ENCODE results near the gene SLC29A2.
A peak's percentile ranks its signal among the peaks of the same experiment; 100 is the strongest.

SLC29A2 gene

DNA sequence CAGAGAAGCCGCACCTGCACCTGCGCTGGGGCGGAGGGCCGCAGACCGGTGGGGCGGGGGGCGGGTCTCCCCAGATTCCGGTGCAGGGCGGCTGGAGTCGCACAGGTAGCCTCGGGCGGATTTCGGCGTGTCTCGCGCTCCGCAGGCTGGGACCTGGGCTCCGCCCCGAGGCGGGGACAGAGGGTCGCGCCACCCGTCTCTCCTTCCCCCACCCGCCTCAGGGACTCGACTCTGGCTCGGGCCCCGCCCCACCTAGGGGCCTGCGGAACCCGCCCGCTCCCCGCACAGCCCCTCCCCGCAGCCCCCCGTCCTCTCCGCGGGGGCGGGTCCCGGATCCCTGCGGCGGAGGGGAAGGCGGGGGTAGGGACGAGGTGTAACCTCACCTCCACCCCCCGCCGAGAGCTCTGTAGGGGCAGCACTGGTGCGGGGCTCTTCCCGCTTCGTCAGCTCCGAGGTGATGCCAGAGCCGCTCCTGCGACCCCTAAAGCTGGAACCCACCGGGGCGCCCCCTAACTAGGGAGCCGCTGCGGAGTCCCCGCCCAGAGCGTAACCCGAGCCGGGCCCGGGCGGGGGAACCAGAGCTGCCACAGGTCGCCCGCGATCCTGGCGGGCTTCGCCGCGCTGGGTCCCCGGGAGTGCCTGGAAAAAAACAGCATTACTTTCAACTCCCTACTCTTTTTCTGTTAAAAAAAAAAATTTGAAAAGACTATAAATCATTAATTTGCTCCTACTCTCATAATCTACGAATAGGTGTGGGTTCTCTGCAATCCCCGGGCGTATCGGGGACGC is at the start of gene SLC29A2:
TSS of gene SLC29A2 (minus strand) at position 134 of the 789 bp plus-strand sequence. CDS start 169 bp downstream, outside the sequence.
- DNase-seq (ENCODE audit: low spot score): peak; percentile 76

DNA sequence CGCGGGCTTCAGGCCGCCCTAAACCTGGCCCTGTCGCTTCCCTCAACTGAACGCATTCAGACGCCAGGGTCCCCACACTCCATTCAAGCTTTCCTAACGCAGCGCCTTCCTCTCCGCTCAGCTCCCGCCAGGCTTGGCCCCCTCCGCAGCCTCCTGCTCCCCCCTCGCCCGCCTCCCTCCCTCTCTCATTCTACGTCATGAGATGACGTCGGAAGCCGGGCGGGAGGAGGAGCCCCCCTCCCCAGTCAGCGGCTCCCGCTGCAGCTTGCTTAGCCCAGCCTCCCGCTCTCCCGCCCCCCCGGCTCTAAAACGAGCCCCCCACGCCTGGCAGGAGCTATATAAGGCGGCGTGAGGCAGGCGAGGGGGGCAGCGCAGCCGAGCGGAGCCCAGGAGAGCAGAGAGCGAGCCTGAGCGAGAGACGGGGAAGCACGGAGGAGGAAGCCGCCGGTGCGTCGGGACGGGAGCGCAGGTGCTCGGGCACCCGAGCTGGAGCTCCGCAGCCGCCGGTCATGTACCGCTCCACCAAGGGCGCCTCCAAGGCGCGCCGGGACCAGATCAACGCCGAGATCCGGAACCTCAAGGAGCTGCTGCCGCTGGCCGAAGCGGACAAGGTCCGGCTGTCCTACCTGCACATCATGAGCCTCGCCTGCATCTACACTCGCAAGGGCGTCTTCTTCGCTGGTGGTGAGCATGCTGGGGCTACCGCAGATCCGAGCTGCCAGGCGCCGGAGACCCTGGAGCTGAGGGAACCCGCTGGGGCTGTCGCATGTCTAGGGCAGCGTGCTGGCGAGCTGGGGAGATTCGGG is 49.3 kb upstream of the SLC29A2 start, which contains the start of gene NPAS4:
TSS of gene NPAS4 (plus strand) at position 365 of the 806 bp plus-strand sequence. CDS start at position 510, 145 bp downstream.
- DNase-seq (ENCODE audit: low spot score): peak; percentile 80

GRCh38 chr11:66419825-66420224 is 48.3 kb upstream of the SLC29A2 start:
- peak; percentile 33 for DNase-seq (ENCODE audit: low spot score)

DNA sequence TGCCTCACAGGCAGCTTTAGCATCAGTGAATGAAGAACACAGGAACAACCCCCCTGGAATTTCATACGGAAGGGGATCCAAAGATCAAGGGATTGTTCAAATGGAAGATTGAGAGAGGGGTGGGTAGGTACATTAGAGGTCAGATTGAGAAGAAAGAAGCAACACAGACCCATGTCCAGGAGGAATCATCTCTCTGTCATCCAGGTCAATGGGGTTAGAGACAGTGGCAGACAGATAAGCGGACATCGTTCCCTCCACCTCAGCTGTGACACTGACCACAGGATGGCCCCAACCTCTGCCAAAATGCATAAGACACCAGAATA is 47.4 kb upstream of the SLC29A2 start:
- no peak for DNase-seq (ENCODE audit: low spot score)

GRCh38 chr11:66418168-66418985 is 46.8 kb upstream of the SLC29A2 start:
- peak; percentile 95 for DNase-seq (ENCODE audit: low spot score)

DNA sequence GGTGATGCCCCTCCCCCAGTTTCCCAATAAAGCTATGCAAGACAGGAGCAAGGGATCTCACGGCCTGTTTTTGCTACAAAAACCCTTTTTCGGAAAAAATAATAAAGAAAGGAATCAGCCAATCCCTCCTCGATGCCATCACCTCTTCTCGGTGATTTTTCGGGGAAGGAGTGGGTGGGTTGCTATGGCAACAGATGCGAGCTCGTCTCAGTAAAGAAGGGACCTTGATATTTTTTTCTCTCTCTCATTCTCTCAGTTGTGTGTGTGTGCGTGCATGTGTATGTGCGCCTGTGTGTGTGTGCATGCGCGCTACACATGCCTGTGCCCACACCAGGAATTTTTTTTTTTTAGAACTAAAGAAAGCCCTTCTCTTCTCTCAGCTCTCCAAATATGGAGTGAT is 45.4 kb upstream of the SLC29A2 start:
- DNase-seq (ENCODE audit: low spot score): no peak

- DNase-seq (ENCODE audit: low spot score): no peak
Measured at GRCh38 chr11:66415423-66415822, 43.9 kb upstream of the SLC29A2 start.

DNA sequence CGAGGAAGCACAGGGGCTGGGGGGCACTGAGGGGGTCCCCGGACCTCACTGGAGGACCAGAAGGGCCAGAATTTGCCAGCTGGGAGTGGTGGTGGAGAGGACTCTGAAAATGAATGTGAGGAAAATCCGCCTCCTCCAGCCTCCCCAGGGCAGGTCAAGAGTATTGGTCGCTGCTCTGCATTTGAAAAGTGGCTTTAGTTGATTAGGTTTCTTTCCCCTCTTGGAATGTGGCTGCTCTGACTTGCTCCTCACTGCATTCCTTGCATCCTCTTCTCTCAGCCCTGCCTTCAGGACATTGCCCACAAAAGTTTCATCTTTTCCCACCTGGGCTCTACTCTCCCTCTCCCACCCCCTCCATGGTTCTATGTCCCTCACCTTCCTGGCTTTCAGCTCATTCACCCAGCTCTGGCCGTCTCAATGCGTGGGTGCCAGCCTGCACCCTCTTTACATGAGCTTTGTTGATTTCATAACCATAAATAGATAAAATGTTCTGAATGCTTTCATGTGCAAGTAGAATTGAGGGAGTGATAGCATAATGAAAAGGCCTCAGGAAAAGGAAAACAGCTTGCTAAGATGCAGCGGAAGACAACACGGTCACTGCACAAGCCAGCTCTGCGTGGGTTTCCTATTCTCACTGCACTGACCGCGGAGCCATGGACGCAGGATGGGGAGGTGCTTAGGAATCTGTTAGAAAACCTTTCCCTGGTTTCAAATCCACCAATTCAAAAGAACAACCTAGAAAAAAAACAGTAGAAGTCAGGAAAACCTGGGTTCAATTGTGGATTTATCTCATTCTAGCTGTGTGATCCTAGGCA is 42.8 kb upstream of the SLC29A2 start:
- DNase-seq (ENCODE audit: low spot score): no peak

DNA sequence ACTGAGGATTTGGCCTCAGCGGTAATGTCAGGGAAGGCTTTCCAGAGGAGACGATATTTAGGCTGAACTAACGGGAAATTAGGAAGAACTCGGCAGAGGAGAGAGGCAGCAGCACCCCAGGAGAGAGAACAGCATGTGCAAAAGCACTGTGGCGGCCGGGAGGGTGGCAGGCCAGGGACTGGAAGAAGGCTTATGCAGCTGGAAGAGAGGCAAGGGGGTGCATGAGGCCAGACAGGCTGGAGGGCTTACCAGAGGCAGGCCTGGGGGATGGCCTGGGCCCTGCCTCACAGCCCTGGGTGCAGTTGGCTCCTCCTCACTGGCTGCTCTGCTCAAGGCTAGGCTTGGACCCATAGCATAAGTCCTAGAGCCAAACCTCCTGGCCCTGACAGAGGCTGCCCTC is 41.6 kb upstream of the SLC29A2 start:
- DNase-seq (ENCODE audit: low spot score): no peak

- DNase-seq (ENCODE audit: low spot score): no peak
Measured at GRCh38 chr11:66412110-66412509, 40.5 kb upstream of the SLC29A2 start.

GRCh38 chr11:66411323-66411722 is 39.8 kb upstream of the SLC29A2 start:
- no peak for DNase-seq (ENCODE audit: low spot score)

- DNase-seq (ENCODE audit: low spot score): no peak
Measured at GRCh38 chr11:66410191-66410590, 38.6 kb upstream of the SLC29A2 start.

GRCh38 chr11:66409226-66409625 is 37.7 kb upstream of the SLC29A2 start:
- no peak for DNase-seq (ENCODE audit: low spot score)

DNA sequence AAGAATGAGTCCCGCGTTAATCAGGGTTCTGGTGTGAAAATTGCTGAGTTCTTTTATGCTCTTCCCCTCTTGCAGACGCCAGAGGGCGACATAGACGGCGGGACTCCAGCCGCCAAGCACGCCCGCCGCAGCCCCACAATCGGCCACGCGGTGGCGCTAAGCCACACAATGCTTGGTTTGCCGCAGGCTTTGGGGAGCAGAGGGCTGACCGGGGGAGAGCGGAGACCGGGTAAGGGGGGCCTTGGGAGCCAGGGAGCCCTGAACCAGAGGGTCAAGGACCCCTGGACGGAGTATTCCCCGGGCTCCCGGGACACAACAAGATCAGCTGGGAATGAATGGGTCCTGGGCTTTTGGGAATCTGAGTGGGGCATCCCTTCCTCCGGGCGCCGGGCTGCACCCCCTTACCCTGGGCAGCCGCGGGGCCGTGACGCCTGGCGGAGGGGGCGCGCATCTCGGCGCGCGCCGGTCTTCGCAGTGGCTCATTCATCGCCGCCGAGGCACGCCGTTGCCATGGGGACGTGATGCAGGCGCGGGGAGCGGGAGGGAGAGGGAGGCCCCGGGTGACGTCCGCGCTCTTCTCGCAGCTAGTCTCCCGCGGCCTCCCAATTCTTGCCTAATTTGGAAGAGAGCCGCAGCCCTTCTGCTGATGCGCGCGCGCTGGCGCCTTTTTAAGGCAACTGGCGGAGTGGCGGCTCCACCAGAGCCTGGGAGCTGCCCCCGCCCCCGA is 37.1 kb upstream of the SLC29A2 start:
- DNase-seq (ENCODE audit: low spot score): peak; percentile 86

DNA sequence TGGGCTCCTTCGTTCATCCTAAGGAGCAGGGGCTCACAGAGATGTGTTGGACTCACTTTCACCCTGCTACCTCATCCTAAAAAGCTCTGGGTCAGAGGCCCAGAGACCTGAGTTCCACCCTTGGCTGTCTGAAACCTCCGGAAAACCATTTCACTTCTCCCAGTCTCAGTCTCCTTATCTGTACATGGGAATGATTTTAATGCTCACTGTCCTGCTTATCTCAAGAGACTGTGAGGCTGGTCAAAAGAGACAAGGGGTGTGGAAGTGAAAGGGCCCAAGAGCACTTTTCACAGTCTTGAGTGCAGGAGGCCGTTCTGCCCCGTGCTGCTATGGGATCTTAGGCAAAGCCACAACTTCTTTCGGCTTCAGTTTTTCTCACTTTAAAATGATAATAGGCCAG is 36.1 kb upstream of the SLC29A2 start:
- DNase-seq (ENCODE audit: low spot score): no peak

DNA sequence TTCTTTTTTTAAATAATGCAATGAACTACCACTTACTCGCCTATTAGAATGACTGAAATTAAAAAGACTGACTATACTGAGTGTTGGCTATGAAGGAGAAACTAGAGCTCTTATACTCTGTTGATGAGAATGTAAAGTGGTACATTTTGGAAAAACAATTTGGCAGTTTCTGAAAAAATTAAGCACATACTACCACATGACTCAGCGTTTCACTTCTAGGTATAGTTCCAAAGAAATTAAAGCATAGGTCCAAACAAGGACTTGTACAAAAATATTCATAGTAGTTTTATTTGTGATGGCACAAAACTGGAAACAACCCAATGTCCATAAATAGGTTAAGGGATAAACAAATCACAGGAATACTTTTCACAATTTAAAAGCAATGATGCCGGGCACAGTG is 22.4 kb upstream of the SLC29A2 start:
- no peak for DNase-seq (ENCODE audit: low spot score)

- no peak for DNase-seq (ENCODE audit: low spot score)
Measured at GRCh38 chr11:66391322-66391721, 19.8 kb upstream of the SLC29A2 start.

DNA sequence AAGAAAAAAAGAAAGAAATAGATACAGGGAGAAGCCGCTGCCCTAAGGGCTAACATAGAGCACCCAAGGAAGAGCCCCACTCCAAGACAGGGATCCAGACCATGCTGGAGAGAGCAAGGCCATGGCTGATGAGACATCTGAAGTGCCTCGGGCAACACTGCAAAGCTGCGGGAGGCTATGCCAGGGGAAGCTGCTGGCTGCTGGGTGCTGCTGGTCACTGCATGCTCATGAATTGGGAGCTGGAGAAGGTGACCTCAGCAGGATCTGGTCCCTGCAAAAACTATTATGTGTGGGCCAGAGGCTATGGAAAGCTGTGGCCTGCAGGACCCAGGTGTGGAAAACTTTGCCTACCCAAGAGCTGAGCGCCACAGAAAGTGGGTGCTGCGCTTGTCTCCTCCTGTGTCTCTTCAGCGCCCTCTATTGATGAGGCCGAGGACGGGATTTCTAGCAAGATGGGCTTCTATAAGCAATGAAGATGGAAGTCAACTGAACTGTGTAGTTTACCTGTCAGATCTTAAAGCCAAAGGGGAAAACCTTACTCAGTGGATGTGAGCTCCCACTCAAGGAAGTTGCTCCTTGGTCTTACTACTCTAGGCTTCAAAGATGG is 17.3 kb upstream of the SLC29A2 start:
- peak; percentile 72 for DNase-seq (ENCODE audit: low spot score)

GRCh38 chr11:66386171-66387069 is 14.9 kb upstream of the SLC29A2 start:
- DNase-seq (ENCODE audit: low spot score): peak; percentile 96
